HEK293 (cell line): ENCODE measurements around the gene INTS7.

Experiments used
- CTCF ChIA-PET: fragments of 350-600 bp; formaldehyde crosslinking; extraction: SDS; loops from one replicate; lab custom pipeline; 2021; ENCODE audit warnings: antibody characterized with exemption; lab: Yijun Ruan, JAX
- POLR2A ChIA-PET: fragments of 300-600 bp; formaldehyde crosslinking; extraction: SDS; loops from one replicate; lab custom pipeline; 2020; ENCODE audit warnings: antibody characterized with exemption, inconsistent platforms; lab: Yijun Ruan, JAX
- H3K27ac ChIP-seq: fragments of 200-500 bp; sonication (Bioruptor generic); 2 replicates; pipeline ENCODE4 v1.5.1; 2014; ENCODE audit warnings: low read depth, low read length, control low read depth, inconsistent platforms; ENCODE audit errors: extremely low read depth
- H3K36me3 ChIP-seq, 2 experiments: fragments of 200-500 bp in 1 of 2; sonication (Bioruptor generic) in 1 of 2; 1 replicate in 1 of 2; 2 replicates in 1 of 2; pipeline ENCODE4 v1.5.1; 2014 to 2017; ENCODE audit warnings: inconsistent platforms in 2 of 2, low read length in 2 of 2; ENCODE audit not compliant: control insufficient read depth in 2 of 2, insufficient read depth in 1 of 2
- H3K4me1 ChIP-seq: fragments of 200-500 bp; sonication (Bioruptor generic); 2 replicates; pipeline ENCODE4 v1.5.1; 2014; ENCODE audit warnings: mild to moderate bottlenecking, low read length, inconsistent platforms; ENCODE audit not compliant: control insufficient read depth, insufficient read depth
- H3K4me3 ChIP-seq: 2 replicates; pipeline ENCODE4 v1.5.1; 2011; ENCODE audit warnings: low read depth, mild to moderate bottlenecking, control low read depth, low read length, moderate library complexity
- H3K9me3 ChIP-seq: fragments of 200-500 bp; sonication (Bioruptor generic); 2 replicates; pipeline ENCODE4 v1.5.1; 2014; ENCODE audit warnings: low read depth, low read length, inconsistent platforms; ENCODE audit not compliant: control insufficient read depth, insufficient read depth
- GFI1B ChIP-seq: fragments of 450-650 bp; formaldehyde crosslinking; IDR thresholded peaks from 2 replicates; pipeline ENCODE4 v1.5.1; 2016; ENCODE audit warnings: missing biosample characterization, missing genetic modification characterization
- GLIS2 ChIP-seq: fragments of 450-650 bp; formaldehyde crosslinking; IDR thresholded peaks from 2 replicates; pipeline ENCODE4 v1.5.1; 2016; ENCODE audit warnings: missing biosample characterization, missing genetic modification characterization
- IKZF3 ChIP-seq: fragments of 450-650 bp; IDR thresholded peaks from 2 replicates; pipeline ENCODE4 v1.5.0; 2018; ENCODE audit warnings: missing biosample characterization, mild to moderate bottlenecking, missing genetic modification characterization, moderate library complexity
- SP3 ChIP-seq: fragments of 450-650 bp; formaldehyde crosslinking; IDR thresholded peaks from 2 replicates; pipeline ENCODE4 v1.5.1; 2016; ENCODE audit warnings: missing biosample characterization, missing genetic modification characterization
- ZBTB8A ChIP-seq: fragments of 450-650 bp; formaldehyde crosslinking; IDR thresholded peaks from 2 replicates; pipeline ENCODE4 v1.5.1; 2016; ENCODE audit warnings: missing biosample characterization, missing genetic modification characterization
- ZFP69B ChIP-seq: fragments of 450-650 bp; formaldehyde crosslinking; IDR thresholded peaks from 2 replicates; pipeline ENCODE4 v1.5.1; 2016; ENCODE audit warnings: missing biosample characterization, missing genetic modification characterization
- ZNF214 ChIP-seq: fragments of 450-650 bp; formaldehyde crosslinking; IDR thresholded peaks from 2 replicates; pipeline ENCODE4 v1.5.1; 2017; ENCODE audit warnings: missing biosample characterization, mild to moderate bottlenecking, missing genetic modification characterization, borderline replicate concordance
- ZNF223 ChIP-seq: fragments of 450-650 bp; formaldehyde crosslinking; IDR thresholded peaks from 2 replicates; pipeline ENCODE4 v1.5.1; 2016; ENCODE audit warnings: missing biosample characterization, missing genetic modification characterization
- ZNF548 ChIP-seq: fragments of 450-650 bp; formaldehyde crosslinking; IDR thresholded peaks from 2 replicates; pipeline ENCODE4 v1.5.1; 2016; ENCODE audit warnings: missing biosample characterization, missing genetic modification characterization
- ZNF549 ChIP-seq: fragments of 450-650 bp; IDR thresholded peaks from 2 replicates; pipeline ENCODE4 v1.5.1; 2018; ENCODE audit warnings: missing biosample characterization, missing genetic modification characterization, mild to moderate bottlenecking, inconsistent platforms, moderate library complexity
- ZNF555 ChIP-seq: fragments of 450-650 bp; formaldehyde crosslinking; conservative IDR thresholded peaks from 2 replicates; pipeline ENCODE4 v1.5.1; 2017; ENCODE audit warnings: missing biosample characterization, mild to moderate bottlenecking, missing genetic modification characterization, inconsistent platforms
- ZNF561 ChIP-seq: fragments of 450-650 bp; IDR thresholded peaks from 2 replicates; pipeline ENCODE4 v1.5.1; 2018; ENCODE audit warnings: missing biosample characterization, missing genetic modification characterization, borderline replicate concordance
- ZNF585B ChIP-seq: fragments of 450-650 bp; formaldehyde crosslinking; IDR thresholded peaks from 2 replicates; pipeline ENCODE4 v1.5.1; 2016; ENCODE audit warnings: missing biosample characterization, missing genetic modification characterization
- ZNF600 ChIP-seq: fragments of 450-650 bp; formaldehyde crosslinking; IDR thresholded peaks from 2 replicates; pipeline ENCODE4 v1.5.1; 2016; ENCODE audit warnings: missing biosample characterization, missing genetic modification characterization
- ZNF610 ChIP-seq: fragments of 450-650 bp; formaldehyde crosslinking; IDR thresholded peaks from 2 replicates; pipeline ENCODE4 v1.5.1; 2016; ENCODE audit warnings: missing biosample characterization, missing genetic modification characterization, borderline replicate concordance
- TF ChIP-seq, protein P1 (sequence below): fragments of 450-650 bp; IDR thresholded peaks from 2 replicates; pipeline ENCODE4 v1.5.1; 2018; ENCODE audit warnings: missing biosample characterization, missing genetic modification characterization
- TF ChIP-seq, protein P2 (sequence below): fragments of 450-650 bp; formaldehyde crosslinking; IDR thresholded peaks from 2 replicates; pipeline ENCODE4 v1.5.1; 2016; ENCODE audit warnings: missing biosample characterization, missing genetic modification characterization
- TF ChIP-seq, protein P3 (sequence below): fragments of 450-650 bp; formaldehyde crosslinking; conservative IDR thresholded peaks from 2 replicates; pipeline ENCODE4 v1.5.1; 2016; ENCODE audit warnings: low read depth, missing biosample characterization, missing genetic modification characterization
- TF ChIP-seq, protein P4 (sequence below): fragments of 450-650 bp; formaldehyde crosslinking; IDR thresholded peaks from 2 replicates; pipeline ENCODE4 v1.5.1; 2017; ENCODE audit warnings: missing biosample characterization, missing genetic modification characterization
- TF ChIP-seq, protein P5 (sequence below): fragments of 450-650 bp; formaldehyde crosslinking; IDR thresholded peaks from 2 replicates; pipeline ENCODE4 v1.5.1; 2016; ENCODE audit warnings: missing biosample characterization, missing genetic modification characterization

The INTS7 gene

DNA sequence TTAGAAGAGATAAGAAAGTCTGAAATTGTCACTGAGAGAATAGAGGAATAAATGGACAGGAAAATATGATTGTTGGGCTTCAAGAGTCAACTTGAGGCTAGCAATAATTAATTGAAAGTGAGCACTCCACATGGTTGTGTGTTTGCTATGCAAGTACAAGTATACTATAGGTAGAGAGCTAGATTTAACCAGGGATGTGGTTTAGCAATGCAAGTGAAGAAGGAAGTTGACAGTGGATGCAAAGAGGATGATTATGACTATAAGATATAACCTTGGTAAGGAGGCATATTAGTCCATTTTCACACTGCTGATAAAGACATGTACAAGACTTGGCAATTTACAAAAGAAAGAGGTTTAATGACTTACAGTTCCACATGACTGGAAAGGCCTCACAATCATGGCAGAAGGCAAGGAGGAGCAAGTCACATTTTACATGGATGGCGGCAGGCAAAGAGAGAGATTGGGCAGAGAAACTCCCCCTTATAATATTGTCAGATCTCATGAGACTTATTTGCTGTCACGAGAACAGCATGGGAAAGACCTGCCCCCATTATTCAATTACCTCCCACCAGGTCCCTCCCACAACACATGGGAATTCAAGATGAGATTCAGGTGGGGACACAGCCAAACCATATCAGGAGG lies 47.5 kb upstream of the INTS7 start:
- Histone ChIP-seq H3K9me3 (no peaks in the 10 kb centered on the region), H3K4me3 (no peak overlapping the region), H3K27ac (no peak overlapping the region), H3K36me3 (peaks cover 54 to 83% of the 10 kb centered on the region in 2 experiments), H3K4me1 (peaks cover 5% of the 10 kb centered on the region)
- TF ChIP-seq IKZF3 (tag by site-specific recombination): no peak
- no peak for TF ChIP-seq GFI1B
- no peak for TF ChIP-seq ZNF555 (tag by site-specific recombination)
- no peak for TF ChIP-seq ZNF549 (tag by site-specific recombination)
- TF ChIP-seq, protein P1, sequence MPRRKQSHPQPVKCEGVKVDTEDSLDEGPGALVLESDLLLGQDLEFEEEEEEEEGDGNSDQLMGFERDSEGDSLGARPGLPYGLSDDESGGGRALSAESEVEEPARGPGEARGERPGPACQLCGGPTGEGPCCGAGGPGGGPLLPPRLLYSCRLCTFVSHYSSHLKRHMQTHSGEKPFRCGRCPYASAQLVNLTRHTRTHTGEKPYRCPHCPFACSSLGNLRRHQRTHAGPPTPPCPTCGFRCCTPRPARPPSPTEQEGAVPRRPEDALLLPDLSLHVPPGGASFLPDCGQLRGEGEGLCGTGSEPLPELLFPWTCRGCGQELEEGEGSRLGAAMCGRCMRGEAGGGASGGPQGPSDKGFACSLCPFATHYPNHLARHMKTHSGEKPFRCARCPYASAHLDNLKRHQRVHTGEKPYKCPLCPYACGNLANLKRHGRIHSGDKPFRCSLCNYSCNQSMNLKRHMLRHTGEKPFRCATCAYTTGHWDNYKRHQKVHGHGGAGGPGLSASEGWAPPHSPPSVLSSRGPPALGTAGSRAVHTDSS (tag by site-specific recombination): no peak
- no peak for TF ChIP-seq ZNF585B (tag by site-specific recombination)
- TF ChIP-seq GLIS2 (tag by site-specific recombination): no peak
- TF ChIP-seq ZNF610: no peak
- TF ChIP-seq, protein P2, sequence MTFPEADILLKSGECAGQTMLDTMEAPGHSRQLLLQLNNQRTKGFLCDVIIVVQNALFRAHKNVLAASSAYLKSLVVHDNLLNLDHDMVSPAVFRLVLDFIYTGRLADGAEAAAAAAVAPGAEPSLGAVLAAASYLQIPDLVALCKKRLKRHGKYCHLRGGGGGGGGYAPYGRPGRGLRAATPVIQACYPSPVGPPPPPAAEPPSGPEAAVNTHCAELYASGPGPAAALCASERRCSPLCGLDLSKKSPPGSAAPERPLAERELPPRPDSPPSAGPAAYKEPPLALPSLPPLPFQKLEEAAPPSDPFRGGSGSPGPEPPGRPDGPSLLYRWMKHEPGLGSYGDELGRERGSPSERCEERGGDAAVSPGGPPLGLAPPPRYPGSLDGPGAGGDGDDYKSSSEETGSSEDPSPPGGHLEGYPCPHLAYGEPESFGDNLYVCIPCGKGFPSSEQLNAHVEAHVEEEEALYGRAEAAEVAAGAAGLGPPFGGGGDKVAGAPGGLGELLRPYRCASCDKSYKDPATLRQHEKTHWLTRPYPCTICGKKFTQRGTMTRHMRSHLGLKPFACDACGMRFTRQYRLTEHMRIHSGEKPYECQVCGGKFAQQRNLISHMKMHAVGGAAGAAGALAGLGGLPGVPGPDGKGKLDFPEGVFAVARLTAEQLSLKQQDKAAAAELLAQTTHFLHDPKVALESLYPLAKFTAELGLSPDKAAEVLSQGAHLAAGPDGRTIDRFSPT: no peak
- TF ChIP-seq ZNF223: no peak
- TF ChIP-seq ZNF548 (tag by site-specific recombination): no peak
- CTCF ChIA-PET: interaction anchor here (4.1 kb wide), 1 partner anchor 12 kb away, joined by 21 read pairs; no protein-coding TSS in a partner anchor
- POLR2A ChIA-PET: no interaction called here

DNA sequence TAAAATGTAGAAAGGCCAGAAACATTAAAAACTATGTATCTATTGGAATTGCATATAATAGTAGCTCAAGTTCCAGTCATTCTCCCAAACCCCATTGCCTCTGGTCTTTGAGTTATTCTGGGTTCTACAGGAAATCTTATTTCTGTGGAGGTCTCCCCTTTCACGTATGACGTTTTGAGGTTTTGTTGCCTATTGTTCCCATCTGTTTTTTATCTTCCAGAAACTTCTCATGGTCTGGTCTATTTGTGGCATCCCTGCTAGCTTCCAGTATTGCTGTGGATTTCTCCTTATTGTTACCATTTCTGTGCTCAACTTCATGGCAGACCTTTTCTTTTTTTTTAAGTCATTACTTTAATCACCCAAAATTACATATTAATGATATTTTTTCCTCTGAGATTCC lies 43.5 kb upstream of the INTS7 start:
- H3K27ac ChIP-seq: no peak overlapping the region
- H3K4me1 ChIP-seq: no peaks in the 10 kb centered on the region
- H3K36me3 ChIP-seq: peaks cover 64 to 93% of the 10 kb centered on the region in 2 experiments
- POLR2A ChIA-PET: no interaction called here
- no peaks in the 10 kb centered on the region for H3K9me3 ChIP-seq
- H3K4me3 ChIP-seq: no peak overlapping the region
- CTCF ChIA-PET: interaction anchor here (0.6 to 4.1 kb wide), 7 partner anchors 8 to 380 kb away, joined by 3 to 21 read pairs (median 3); partner anchors contain the start of genes DTL and INTS7
- TF ChIP-seq, protein P3, sequence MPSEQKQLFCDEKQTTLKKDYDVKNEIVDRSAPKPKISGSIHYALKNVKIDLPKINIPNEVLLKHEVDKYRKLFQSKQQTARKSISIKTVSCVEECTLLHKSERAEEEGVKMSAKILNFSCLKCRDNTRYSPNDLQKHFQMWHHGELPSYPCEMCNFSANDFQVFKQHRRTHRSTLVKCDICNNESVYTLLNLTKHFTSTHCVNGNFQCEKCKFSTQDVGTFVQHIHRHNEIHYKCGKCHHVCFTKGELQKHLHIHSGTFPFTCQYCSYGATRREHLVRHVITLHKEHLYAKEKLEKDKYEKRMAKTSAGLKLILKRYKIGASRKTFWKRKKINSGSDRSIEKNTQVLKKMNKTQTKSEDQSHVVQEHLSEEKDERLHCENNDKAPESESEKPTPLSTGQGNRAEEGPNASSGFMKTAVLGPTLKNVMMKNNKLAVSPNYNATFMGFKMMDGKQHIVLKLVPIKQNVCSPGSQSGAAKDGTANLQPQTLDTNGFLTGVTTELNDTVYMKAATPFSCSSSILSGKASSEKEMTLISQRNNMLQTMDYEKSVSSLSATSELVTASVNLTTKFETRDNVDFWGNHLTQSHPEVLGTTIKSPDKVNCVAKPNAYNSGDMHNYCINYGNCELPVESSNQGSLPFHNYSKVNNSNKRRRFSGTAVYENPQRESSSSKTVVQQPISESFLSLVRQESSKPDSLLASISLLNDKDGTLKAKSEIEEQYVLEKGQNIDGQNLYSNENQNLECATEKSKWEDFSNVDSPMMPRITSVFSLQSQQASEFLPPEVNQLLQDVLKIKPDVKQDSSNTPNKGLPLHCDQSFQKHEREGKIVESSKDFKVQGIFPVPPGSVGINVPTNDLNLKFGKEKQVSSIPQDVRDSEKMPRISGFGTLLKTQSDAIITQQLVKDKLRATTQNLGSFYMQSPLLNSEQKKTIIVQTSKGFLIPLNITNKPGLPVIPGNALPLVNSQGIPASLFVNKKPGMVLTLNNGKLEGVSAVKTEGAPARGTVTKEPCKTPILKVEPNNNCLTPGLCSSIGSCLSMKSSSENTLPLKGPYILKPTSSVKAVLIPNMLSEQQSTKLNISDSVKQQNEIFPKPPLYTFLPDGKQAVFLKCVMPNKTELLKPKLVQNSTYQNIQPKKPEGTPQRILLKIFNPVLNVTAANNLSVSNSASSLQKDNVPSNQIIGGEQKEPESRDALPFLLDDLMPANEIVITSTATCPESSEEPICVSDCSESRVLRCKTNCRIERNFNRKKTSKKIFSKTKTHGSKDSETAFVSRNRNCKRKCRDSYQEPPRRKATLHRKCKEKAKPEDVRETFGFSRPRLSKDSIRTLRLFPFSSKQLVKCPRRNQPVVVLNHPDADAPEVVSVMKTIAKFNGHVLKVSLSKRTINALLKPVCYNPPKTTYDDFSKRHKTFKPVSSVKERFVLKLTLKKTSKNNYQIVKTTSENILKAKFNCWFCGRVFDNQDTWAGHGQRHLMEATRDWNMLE (tag by site-specific recombination): no peak
- no peak for TF ChIP-seq ZNF561 (tag by site-specific recombination)
- TF ChIP-seq ZNF600: no peak
- TF ChIP-seq, protein P4, sequence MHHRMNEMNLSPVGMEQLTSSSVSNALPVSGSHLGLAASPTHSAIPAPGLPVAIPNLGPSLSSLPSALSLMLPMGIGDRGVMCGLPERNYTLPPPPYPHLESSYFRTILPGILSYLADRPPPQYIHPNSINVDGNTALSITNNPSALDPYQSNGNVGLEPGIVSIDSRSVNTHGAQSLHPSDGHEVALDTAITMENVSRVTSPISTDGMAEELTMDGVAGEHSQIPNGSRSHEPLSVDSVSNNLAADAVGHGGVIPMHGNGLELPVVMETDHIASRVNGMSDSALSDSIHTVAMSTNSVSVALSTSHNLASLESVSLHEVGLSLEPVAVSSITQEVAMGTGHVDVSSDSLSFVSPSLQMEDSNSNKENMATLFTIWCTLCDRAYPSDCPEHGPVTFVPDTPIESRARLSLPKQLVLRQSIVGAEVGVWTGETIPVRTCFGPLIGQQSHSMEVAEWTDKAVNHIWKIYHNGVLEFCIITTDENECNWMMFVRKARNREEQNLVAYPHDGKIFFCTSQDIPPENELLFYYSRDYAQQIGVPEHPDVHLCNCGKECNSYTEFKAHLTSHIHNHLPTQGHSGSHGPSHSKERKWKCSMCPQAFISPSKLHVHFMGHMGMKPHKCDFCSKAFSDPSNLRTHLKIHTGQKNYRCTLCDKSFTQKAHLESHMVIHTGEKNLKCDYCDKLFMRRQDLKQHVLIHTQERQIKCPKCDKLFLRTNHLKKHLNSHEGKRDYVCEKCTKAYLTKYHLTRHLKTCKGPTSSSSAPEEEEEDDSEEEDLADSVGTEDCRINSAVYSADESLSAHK (tag by site-specific recombination): no peak
- no peak for TF ChIP-seq ZBTB8A
- no peak for TF ChIP-seq ZNF223
- no peak for TF ChIP-seq ZFP69B (tag by site-specific recombination)
- no peak for TF ChIP-seq ZNF214 (tag by site-specific recombination)
- TF ChIP-seq, protein P5, sequence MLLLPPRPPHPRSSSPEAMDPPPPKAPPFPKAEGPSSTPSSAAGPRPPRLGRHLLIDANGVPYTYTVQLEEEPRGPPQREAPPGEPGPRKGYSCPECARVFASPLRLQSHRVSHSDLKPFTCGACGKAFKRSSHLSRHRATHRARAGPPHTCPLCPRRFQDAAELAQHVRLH (tag by site-specific recombination): no peak
- no peak for TF ChIP-seq SP3 (tag by site-specific recombination)
